Vagina (tissue), 2 donors: ENCODE measurements around the gene MCUR1.

ENCODE experiments used
- POLR2A ChIP-seq, 2 donors: fragments of 450-650 bp; IDR thresholded peaks; one replicate each; pipeline ENCODE4 v1.6.1; 2017; ENCODE audit warnings: antibody characterized with exemption in 2 of 2, mild to moderate bottlenecking in 2 of 2, moderate library complexity in 2 of 2
- POLR2AphosphoS5 ChIP-seq, 2 donors: sonication (generic); formaldehyde crosslinking; IDR thresholded peaks; one replicate each; pipeline ENCODE4 v1.9.0; 2017; ENCODE audit warnings: antibody characterized with exemption in 2 of 2, mild to moderate bottlenecking in 2 of 2, low read depth in 1 of 2; ENCODE audit not compliant: insufficient read depth in 1 of 2
- TF ChIP-seq, protein P1 (sequence below), 3 experiments: fragments of 450-650 bp in 2 of 3; fragments of 200-600 bp in 1 of 3; sonication (generic) in 1 of 3; IDR thresholded peaks; one replicate each; pipeline ENCODE4 v1.5.1; 2017 to 2019; ENCODE audit warnings: antibody characterized with exemption in 3 of 3, mild to moderate bottlenecking in 2 of 3, moderate library complexity in 2 of 3

DNA sequence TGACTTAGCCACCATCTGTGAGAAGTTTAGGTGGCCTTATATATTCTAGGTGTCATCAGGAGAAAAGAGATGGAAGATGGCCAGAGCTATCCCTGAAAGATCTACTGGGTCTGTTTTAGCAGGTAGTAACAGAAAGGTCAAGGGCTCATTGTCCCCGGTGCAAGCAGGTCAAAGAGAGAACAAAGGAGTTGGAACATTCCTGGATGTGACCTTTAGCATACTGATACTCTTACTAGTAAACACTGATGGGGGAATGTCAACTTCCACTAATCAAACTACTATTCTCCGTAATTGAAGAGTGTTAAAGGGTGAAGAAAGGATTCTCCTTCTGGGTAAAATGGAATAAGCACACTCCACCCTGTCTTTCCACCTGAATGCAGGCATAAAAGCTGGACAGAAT lies 4.0 kb upstream of the MCUR1 start:
- TF ChIP-seq, protein P1, sequence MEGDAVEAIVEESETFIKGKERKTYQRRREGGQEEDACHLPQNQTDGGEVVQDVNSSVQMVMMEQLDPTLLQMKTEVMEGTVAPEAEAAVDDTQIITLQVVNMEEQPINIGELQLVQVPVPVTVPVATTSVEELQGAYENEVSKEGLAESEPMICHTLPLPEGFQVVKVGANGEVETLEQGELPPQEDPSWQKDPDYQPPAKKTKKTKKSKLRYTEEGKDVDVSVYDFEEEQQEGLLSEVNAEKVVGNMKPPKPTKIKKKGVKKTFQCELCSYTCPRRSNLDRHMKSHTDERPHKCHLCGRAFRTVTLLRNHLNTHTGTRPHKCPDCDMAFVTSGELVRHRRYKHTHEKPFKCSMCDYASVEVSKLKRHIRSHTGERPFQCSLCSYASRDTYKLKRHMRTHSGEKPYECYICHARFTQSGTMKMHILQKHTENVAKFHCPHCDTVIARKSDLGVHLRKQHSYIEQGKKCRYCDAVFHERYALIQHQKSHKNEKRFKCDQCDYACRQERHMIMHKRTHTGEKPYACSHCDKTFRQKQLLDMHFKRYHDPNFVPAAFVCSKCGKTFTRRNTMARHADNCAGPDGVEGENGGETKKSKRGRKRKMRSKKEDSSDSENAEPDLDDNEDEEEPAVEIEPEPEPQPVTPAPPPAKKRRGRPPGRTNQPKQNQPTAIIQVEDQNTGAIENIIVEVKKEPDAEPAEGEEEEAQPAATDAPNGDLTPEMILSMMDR (IDR thresholded peaks at IDR 0.05): no peak
- TF ChIP-seq POLR2AphosphoS5 (IDR thresholded peaks at IDR 0.05; ENCODE audit: insufficient read depth in 1 of 2, low read depth in 1 of 2) (no peak), POLR2A (IDR thresholded peaks at IDR 0.05) (no peak)
